ENCODE results near the gene BTBD17.

DNA sequence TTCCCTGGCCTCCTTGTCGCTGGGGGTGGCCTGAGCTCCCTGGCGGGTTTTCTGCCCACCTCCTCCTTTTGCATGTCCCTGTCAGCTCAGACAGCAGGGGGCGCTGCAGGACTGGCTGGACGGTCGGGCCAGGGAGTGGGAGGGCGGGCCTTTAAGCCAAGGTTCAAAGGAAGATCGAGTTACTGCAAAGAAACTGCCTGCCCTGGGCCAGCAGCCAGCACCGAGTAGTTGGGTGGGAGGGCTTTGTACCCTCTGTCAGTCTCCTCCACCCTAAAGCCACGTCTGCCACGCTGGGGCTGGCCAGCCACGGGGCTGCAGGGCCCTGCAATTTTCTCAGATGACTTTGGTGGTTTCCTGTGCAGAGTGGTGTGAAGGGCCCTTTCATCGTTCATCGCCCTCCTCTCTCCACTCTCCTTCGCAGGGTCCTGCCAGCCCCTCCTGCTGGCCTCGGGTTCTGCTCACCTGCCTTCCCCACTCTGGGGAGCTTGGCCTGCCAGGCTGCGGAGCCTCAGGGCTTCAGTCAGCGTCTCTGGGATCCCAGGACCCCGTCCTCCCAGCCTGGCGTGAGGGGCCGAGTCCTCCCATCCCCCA is 17.9 kb upstream of the BTBD17 start:
- TF ChIP-seq FOSL2 (IDR thresholded peaks at IDR 0.05) (no peak), FOSL2 (CRISPR knock-in tag; IDR thresholded peaks at IDR 0.05) (no peak), NR3C1 (IDR thresholded peaks at IDR 0.05) (no peak), RAD21 (conservative IDR thresholded peaks at IDR 0.05 in 1 of 2, IDR thresholded peaks at IDR 0.05 in 1 of 2) (peak; percentile 100), ZSCAN20 (CRISPR knock-in tag; IDR thresholded peaks at IDR 0.05) (no peak), MAFK (IDR thresholded peaks at IDR 0.05; ENCODE audit: partially characterized antibody) (no peak), PHF8 (IDR thresholded peaks at IDR 0.05; ENCODE audit: borderline replicate concordance, low read depth) (no peak), POLR2A (IDR thresholded peaks at IDR 0.05; ENCODE audit: low read length) (no peak), SREBF2 (IDR thresholded peaks at IDR 0.05) (no peak)
- TF ChIP-seq, protein P1, sequence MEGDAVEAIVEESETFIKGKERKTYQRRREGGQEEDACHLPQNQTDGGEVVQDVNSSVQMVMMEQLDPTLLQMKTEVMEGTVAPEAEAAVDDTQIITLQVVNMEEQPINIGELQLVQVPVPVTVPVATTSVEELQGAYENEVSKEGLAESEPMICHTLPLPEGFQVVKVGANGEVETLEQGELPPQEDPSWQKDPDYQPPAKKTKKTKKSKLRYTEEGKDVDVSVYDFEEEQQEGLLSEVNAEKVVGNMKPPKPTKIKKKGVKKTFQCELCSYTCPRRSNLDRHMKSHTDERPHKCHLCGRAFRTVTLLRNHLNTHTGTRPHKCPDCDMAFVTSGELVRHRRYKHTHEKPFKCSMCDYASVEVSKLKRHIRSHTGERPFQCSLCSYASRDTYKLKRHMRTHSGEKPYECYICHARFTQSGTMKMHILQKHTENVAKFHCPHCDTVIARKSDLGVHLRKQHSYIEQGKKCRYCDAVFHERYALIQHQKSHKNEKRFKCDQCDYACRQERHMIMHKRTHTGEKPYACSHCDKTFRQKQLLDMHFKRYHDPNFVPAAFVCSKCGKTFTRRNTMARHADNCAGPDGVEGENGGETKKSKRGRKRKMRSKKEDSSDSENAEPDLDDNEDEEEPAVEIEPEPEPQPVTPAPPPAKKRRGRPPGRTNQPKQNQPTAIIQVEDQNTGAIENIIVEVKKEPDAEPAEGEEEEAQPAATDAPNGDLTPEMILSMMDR (IDR thresholded peaks at IDR 0.05) = peak; percentile 99

All from A549 (cell line).